HG03135 (cell line): Measurements from ENCODE around the gene MRAP2.
"Not testable (repeated sequence)": the region's sequence is repeated elsewhere in the genome, so short reads cannot be mapped to it uniquely, and the experiment has no call there.

Experiments used
- ATAC-seq: cut with Tn5 transposase; IDR thresholded peaks from one replicate; pipeline ENCODE4 v1.9.1; 2021; ENCODE audit warnings: mild to moderate bottlenecking, moderate library complexity; ENCODE audit not compliant: unreplicated experiment

MRAP2 gene

DNA sequence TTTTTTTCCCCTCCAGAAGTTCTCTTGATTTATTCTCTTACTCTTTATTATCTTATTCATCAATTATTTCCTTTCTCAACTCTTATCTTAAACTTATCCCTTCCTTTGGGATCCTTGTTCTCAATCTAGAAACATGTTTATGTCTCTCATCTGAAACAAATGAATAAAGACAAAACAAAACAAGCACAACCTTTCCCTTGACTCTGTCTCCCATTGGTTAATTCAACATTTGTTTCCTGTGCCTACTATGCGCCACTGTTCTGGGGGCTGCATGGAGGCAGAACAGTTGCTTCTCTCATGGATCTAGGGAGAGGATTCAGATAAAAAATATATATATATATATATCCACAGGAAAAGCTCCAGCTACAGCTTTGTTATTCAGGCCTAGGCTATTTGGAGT lies 5.2 kb upstream of the MRAP2 start:
- ATAC-seq, result no peak

DNA sequence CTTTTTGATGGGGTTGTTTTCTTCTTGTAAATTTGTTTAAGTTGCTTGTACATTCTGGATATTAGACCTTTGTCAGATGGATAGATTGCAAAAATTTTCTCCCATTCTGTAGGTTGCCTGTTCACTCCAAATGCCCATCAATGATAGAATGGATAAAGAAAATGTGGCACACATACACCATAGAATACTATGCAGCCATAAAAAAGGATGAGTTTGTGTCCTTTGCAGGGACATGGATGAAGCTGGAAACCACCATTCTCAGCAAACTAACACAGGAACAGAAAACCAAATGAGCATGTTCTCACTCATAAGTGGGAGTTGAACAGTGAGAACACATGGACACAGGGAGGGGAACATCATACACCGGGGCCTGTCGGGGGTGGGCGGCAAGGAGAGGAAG lies 1.6 kb upstream of the MRAP2 start:
- ATAC-seq, result not testable (repeated sequence)

DNA sequence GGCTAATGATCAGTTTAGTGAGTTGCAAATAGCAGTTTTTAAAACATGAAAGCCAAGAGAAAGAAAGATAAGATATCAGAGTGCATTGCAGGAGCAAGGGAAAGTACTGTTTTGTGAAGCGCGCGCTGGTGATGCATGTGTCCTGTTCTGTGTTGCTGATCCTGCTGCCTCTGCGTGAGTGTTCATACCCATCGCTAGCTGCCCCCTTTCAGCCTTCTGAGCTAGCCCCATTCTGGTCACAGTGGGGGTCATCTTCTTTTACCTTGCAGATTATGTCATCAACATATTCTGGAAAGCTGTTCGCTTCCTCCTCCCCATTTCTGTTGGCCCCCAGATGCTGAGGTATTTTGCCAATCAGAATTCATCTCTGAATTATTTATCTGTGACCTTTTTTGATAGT lies 1.9 kb downstream of the MRAP2 start:
- ATAC-seq, result no peak

DNA sequence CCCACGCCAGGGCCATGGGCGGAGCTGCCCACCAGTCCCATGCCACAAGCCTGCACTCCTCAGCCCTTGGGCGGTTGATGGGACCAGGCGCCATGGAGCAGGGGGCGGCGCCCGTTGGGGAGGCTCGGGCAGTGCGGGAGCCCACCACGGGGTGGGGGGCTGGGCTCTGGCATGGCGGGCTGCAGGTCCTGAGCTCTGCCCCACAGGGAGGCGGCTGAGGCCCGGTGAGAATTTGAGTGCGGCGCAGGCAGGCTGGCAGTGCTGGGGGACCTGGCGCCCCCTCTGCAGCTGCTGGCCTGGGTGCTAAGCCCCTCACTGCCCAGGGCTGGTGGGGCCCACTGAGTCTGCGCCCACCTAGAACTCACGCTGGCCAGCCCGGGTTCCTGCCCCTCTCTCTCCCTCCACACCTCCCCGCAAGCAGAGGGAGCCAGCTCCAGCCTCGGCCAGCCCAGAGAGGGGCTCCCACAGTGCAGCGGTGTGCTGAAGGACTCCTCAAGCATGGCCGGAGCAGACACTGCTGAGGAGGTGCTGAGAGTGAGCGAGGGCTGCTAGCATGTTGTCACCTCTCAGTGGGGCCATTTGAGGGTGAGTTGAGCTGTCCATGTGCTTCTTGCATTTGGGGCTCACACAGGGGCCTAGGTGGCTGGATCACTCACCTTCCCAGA lies 4.0 kb downstream of the MRAP2 start:
- no peak for ATAC-seq

DNA sequence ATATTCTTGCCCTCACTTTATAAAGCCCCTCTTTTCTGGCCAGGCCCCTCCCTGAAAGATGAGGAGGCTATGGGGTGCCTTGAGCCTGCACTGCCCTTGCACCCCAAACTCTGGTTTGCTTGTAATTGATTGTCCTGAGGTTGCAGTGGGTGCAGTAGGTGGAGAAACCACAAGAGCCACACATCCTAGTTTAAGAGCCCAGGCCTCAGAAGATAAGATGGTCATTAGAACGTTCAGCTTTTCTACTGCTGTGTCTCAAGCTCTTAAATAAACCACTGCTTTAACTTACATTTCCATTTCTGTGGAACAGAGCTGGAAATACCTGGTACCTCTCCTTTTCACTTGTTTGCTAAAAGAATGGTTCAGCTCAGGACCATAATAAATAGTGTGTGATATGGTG lies 9.0 kb downstream of the MRAP2 start:
- no peak for ATAC-seq

DNA sequence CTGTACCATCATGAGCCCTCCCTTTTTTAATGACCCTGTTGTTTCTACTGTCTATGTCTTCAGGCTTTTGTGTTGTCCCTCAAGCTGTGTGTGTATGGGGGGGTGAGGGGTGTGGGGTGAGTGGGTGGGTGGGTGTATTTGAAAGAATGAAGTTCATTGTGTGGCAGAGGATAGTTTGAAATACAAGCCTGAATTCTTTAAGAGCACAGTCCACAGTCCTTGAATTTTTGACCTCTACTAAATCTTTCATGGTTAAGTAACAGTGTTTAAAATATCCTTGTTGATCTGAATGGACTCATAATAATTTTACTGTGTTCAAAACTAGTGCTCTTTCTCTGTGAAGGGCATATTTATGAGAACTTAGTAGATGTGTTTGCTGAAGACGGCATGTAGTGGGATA lies 10.0 kb downstream of the MRAP2 start:
- ATAC-seq, result no peak

DNA sequence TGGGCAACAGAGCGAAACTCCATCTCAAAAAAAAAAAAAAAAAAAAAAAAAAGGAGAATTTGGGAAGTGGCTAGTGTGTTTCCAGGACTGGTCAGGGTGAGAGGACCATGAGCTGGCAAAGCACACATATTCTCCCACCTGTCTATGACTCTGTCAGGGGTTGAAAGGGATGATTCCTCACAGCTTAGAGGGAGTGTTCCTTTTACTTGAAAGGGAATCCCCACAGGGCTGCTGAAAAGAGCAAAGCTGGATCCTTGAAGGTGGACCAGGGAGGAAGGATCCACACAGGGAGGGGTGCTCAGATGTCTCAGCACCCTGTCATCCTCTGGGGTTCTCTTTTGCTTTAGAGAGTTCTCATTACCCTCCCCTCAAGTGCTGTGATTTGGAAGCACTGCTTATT lies 13.2 kb downstream of the MRAP2 start:
- no peak for ATAC-seq

DNA sequence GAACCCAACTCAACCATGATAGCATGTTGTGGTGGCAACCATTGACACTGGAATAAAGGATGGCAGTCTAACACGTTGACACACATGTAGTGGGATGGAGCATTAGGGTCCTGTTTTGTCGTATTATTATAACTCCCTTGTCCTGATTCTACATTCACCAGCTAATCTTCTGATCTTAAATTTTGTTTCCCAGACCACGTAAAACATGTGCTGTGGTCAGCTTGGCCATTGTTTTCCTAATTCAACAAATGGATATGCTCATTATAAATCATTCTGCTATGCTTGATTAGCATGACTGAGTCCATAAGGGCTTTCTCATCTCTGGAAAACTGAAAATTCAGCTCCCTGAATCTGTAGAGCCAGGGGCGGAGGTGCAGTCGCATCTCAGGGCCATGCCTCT lies 15.0 kb downstream of the MRAP2 start:
- ATAC-seq, result no peak

DNA sequence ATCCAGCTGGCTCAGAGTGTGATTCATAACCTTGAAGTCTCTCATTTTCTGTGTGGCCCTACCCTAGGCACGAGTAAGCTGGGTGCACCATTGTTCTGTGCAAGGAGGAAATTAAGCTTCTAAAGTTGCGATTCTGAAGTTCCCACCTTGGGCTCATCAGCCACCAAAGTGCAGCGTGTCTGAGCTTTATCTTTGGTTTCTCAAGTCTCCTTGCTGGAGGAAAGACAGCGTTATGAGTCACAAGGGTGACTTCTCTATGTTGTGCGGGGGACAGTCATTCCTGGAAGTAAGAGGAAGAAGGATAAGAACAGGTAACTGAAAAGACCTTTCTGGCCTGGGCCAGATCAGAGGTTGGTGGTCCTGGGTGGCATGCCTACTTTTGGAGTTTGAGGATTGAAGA lies 16.8 kb downstream of the MRAP2 start:
- ATAC-seq, result no peak

DNA sequence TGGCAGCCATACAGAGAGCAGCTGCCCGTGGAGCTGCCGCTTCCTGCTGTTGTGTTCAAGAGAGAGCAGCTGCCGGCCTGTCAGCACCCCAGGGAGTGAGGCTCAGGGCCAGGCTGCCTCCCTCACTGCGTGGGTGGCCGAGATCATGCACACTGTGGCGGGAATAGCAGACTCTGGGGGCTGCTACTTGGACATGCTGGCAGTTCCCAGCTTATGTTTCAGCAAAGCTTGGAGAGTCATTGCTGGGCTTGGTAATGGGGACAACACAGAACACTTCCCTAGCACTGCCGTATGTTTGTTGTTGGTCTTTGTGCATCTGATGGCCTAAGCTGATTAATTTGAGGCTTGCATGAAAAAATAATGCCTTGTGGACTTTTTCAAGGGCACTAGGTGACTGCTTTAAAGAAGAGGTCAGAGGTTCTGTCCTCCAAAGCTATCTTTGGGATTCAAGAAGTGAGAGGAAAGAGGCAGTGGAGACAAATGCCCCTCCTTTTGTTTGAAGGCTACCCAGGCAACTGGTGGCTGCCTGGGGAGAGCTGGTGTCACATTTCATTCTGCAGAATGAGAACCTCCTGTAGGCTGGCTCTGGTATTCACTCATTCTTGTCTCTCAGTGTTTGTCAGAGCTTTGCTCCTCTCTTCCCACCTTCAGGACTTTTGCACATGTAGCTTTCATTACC lies 18.8 kb downstream of the MRAP2 start:
- no peak for ATAC-seq

DNA sequence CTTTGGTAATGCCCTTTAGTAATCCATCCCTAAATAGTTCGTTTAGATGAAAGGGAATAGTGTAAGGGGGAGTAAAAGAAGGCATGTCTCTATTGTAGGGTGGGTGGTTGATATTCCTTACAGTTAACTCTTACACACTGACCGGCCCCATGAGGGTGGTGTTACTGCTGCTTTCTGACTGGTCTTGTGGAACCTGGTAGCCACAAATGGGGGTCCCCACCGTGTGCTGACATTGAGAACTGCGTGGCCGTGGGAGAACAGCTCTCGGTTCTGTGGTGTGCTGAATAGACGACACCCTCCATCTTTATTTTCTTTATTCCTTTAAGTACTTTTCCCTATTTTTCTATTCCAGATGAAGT lies 19.3 kb downstream of the MRAP2 start:
- ATAC-seq, result no peak

DNA sequence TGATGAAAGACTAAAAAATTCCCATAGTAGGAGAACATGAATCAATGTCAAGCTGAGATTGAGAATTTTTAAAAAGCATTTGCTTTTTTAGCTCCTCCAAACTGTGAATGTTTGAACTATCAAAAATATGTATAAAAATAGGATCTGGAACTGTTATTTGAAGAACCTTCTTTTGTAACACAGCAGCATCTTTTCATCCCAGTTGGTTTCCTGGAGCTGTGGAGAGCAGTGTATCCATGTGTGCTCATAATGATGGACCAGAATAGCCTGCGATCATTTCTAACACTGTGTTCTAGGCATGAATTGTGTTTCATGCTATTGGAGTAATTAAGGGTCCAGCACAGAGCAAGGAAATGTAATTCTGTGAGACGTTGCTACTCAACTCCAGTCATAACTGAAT lies 22.1 kb downstream of the MRAP2 start:
- no peak for ATAC-seq

DNA sequence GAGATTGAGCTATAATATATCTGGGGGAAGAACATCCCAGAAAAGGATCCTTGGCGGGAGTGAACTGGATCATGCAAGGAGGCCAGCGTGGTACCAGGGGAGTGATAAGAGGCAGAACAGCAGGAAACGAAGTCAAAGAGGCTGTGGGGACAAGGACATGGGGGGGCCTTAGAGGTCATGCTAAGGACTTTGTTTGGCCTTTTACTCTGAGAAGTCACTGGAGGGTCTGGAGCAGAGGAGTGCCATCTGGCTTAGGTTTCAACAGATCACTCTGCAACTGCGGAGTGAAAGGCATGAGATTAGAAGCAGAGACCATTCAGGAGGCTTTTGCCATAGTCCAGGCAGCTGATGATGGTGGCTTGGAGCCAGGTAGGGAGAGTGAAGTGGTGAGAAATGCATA lies 24.3 kb downstream of the MRAP2 start:
- no peak for ATAC-seq

DNA sequence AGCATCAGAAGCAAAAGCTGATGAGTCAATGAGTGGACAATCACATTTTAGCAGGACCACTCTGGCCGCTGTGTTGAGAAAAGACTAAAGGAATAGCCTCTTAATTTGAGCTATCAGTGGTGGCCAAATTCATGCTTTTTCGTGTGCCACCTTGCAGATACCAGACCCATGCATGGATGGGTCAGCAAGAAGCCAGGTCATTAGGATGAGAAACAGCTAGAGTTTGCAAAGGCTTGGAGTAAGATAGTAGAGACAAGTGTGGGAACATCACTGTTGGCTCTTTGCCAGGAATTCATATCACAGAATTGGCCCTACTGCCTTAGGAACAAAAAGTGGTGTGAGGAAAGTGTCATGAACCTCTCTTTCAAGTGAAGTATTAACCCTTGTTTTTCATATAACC lies 25.5 kb downstream of the MRAP2 start:
- ATAC-seq, result no peak

DNA sequence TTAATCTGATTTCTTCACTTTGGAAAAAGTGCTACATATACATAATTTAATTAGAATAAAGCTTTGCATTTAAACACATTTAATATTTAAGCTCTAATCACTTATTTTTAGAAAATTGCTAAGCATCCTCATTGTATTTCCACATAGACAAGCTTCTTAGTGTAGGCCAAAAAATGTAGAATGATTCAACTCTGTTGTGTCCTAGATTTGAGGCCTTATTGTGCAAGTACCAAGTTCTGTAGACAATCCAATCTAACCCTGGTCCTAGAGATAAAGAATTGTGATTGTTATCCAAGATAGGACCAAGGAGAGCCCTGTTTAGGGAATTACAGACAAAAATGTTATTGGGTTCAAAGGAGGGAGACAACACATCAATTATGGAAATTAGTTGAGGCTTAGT lies 27.6 kb downstream of the MRAP2 start:
- ATAC-seq, result no peak

DNA sequence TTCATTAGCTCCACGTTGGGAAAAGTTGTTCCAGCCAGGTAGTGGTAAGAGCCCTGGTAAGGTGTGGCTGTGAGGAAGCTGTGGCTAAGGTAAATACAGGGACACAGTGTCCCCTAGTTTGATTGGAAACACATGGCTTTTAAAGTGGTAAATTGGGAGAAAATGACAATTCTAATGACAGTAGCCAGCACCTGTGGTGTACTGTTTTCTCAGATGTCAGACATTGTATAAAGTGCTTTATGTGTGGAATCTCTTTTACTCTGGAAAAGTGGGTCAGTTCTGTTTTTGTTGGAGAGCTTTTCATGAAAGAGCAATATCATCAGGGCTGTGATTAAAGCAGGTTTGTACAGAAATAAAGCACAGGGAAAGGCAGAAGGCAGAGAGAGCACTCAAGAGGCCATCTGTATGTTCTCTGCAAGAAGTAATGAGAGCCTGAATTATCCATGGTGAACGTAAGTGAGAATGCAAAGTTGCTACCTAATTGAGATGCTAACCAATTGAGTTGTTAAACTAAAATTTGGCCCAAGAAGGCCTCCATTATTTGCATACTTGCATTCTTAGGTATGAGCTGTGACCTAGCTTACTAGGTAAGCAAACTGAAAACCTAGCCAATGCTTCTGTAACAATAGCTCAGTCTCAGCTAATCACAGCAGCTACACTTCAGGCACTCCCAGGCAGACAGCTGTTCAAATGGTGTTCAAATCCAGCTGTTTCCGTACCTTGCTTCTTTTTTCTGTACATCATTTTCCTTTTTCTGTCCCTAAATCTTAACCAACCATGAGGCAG lies 28.2 kb downstream of the MRAP2 start:
- no peak for ATAC-seq

DNA sequence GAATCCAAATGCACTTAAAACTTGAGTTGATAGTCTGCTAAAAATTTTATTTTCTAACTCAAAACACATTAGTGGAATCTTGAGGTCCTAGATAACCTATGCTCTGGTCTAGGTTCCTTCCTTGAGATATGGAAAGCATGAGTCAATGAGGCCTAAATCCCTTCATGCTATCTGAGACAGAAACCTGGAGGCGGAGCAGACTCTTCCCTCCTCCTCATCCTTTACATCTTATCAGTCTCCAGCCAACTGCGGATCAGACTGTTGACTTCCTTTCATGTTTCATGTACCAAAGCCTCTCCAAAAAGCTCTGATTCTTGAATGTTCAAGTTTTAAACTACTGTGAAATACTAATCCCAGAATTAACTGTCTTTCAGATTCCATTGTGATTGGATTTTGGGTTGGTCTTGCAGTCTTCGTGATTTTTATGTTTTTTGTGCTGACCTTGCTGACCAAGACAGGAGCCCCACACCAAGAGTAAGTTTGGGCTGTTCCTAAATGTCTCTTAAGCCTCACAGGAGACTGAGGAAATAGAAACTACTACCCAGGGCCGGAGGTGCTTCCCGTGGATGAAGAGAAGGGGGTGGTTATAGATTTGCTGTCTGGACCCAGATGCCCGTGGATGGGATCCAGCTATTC lies 29.1 kb downstream of the MRAP2 start:
- no peak for ATAC-seq

DNA sequence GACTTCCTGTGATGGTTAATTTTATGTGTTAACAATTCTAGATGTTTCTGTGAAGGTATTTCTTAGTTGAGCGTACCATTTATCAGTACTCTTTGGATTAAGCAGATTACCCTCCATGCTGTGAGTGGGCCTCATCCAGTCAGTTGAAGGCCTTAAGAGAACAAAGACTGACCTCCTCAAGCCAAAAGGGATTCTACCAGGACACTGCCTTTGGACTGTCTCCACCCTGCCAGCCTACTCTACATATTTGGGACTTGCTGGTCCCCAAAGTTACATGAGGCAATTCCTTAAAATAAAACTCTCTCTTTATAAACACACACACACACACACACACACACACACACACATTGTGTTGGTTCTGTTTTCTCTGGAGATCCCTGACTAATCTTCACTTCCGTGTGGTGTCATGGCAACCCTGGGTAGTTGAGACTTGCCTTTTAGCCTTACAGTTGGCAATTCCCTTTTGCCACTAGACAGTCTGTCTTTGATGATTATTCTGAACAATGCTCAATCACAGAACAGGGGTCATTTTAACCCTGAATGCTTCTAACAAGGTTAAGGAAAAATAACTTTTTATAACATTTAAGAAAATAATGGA lies 32.2 kb downstream of the MRAP2 start:
- no peak for ATAC-seq

DNA sequence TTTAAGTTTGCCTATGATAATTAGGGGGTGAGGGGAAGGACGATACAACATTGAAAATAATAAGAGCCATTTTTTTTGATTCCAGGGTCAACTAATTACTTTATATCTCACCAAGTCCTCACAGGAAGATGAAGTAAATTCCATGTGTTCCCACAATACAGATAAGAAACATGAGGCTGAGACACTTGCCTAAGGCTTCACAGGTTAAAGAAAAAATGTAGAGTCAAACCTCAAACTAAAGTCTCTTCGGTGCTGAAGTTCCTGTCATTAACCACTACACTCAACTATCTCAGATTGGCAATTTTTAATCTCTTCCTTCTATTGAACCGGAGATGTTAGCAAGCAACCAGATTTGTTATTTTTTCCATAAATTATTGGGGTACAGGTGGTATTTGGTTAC lies 33.0 kb downstream of the MRAP2 start:
- no peak for ATAC-seq

DNA sequence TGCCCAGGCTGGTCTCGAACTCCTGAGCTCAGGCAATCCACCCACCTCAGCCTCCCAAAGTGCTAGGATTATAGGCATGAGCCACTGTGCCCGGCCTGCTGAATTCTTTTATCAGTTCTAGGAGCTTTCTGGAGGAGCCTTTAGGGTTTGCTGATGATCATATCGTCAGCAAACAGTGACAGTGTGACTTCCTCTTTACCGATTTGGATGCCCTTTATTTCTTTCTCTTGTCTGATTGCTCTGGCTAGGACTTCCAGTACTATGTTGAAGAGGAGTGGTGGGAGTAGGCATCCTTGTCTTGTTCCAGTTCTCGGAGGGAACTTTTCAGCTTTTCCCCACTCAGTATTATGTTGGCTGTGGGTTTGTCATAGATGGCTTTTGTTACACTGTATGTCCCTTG lies 35.3 kb downstream of the MRAP2 start:
- ATAC-seq, result not testable (repeated sequence)

DNA sequence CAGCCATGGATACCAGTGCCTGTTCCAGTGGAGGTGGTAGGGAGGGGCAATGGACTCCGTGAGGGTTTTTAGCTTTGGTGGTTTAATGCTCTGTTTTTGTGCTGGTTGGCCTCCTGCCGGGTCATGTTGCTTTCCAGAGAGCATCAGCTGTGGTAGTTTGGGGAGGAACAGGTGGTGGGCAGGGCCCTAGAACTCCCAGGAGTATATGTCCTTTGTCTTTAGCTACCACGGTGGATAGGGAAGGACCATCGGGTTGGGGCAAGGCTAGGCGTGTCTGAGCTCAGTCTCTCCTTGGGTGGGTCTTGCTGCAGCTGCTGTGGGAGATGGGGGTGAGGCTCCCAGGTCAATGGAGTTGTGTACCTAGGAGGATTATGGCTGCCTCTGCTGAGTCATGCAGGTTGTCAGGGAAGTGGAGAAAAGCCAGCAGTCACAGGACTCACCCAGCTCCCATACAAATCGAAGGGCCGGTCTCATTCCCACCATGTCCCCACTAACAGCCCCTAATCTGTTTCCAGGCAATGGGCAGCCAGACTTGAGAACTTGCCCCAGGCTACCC lies 38.9 kb downstream of the MRAP2 start:
- ATAC-seq, result no peak
